ENCODE results near the gene TKT. TPM values are rescaled to one million over a fixed set of nuclear protein-coding genes. Genes with fewer than 3 reads are reported as not detected.

The TKT gene
- total and polyA plus RNA-seq, 2 of the 13 experiments (the other 11 are each of a cell fraction or from before 2014, with no cell fraction given), result 150 to 238 TPM

- no TSS peak for BruUV-seq (replicated peaks)
- ChIA-PET CTCF (ENCODE audit: low intra/inter-chr PET ratio, low total read pairs) (no interaction called here), POLR2A (no interaction called here)
- Histone ChIP-seq H4K20me1 (ENCODE audit: insufficient read depth, low read length) (no peaks in the 10 kb centered on the region), H3K27me3 (ENCODE audit: control insufficient read depth in 1 of 2, insufficient read depth in 2 of 2, low read length in 2 of 2) (no peaks in the 10 kb centered on the region), H3K36me3 (replicated peaks in 1 of 2; ENCODE audit: control insufficient read depth in 1 of 2, insufficient read depth in 2 of 2, low read length in 2 of 2) (no peaks in the 10 kb centered on the region), H3K4me2 (ENCODE audit: low read depth, low read length) (no peak overlapping the region), H3K4me3 (replicated peaks in 1 of 3; ENCODE audit: insufficient read depth in 1 of 3, low read depth in 2 of 3, low read length in 3 of 3) (no peak overlapping the region), H3K4me1 (ENCODE audit: insufficient read depth, low read length) (peaks cover 21% of the 10 kb centered on the region), H3K9me3 (ENCODE audit: low read length) (no peaks in the 10 kb centered on the region), H3K27ac (ENCODE audit: extremely low read length, insufficient read depth, low read length) (no peak overlapping the region), H3K9ac (ENCODE audit: insufficient read depth, low read depth, low read length) (no peak overlapping the region), H2AFZ (ENCODE audit: low read length) (no peak overlapping the region), H3K79me2 (ENCODE audit: insufficient read depth, low read length) (no peaks in the 10 kb centered on the region)
- no peak for ATAC-seq
- no peak for DNase-seq (ENCODE audit: low spot score)
- FAIRE-seq, result no peak
- in situ Hi-C loops (cut with HindIII; ENCODE audit: extremely low pct_ligation_motif_present, low pct_unique_long_range_greater_than_20kb) (no loop called here), intact Hi-C loops (cut with micrococcal nuclease; ENCODE audit: unreplicated experiment) (no loop called here)
- 80% methylated on average over 4 of the region's 5 CpGs for WGBS (ENCODE audit: low lambda C conversion rate)
- TF ChIP-seq RFX3 (CRISPR knock-in tag; IDR thresholded peaks at IDR 0.05) (no peak), ATAD3A (CRISPR knock-in tag; IDR thresholded peaks at IDR 0.05) (no peak), HNRNPK (IDR thresholded peaks at IDR 0.05; ENCODE audit: low read depth, low read length, poor library complexity, severe bottlenecking) (no peak), ZC3H4 (CRISPR knock-in tag; IDR thresholded peaks at IDR 0.05; ENCODE audit: borderline replicate concordance) (no peak), ZSCAN21 (CRISPR knock-in tag; IDR thresholded peaks at IDR 0.05; ENCODE audit: borderline replicate concordance) (no peak), SIN3A (IDR thresholded peaks at IDR 0.05; ENCODE audit: borderline replicate concordance, low read depth, low read length) (no peak), MYPOP (CRISPR knock-in tag; IDR thresholded peaks at IDR 0.05) (no peak), ZNF24 (IDR thresholded peaks at IDR 0.05) (no peak), ZNF432 (CRISPR knock-in tag; IDR thresholded peaks at IDR 0.05; ENCODE audit: borderline replicate concordance) (no peak), SRF (IDR thresholded peaks at IDR 0.05; ENCODE audit: low read depth, low read length) (no peak), MIXL1 (CRISPR knock-in tag; IDR thresholded peaks at IDR 0.05) (no peak), ZNF503 (CRISPR knock-in tag; IDR thresholded peaks at IDR 0.05) (no peak), SMAD9 (CRISPR knock-in tag; IDR thresholded peaks at IDR 0.05) (no peak)
- TF ChIP-seq, protein P1, sequence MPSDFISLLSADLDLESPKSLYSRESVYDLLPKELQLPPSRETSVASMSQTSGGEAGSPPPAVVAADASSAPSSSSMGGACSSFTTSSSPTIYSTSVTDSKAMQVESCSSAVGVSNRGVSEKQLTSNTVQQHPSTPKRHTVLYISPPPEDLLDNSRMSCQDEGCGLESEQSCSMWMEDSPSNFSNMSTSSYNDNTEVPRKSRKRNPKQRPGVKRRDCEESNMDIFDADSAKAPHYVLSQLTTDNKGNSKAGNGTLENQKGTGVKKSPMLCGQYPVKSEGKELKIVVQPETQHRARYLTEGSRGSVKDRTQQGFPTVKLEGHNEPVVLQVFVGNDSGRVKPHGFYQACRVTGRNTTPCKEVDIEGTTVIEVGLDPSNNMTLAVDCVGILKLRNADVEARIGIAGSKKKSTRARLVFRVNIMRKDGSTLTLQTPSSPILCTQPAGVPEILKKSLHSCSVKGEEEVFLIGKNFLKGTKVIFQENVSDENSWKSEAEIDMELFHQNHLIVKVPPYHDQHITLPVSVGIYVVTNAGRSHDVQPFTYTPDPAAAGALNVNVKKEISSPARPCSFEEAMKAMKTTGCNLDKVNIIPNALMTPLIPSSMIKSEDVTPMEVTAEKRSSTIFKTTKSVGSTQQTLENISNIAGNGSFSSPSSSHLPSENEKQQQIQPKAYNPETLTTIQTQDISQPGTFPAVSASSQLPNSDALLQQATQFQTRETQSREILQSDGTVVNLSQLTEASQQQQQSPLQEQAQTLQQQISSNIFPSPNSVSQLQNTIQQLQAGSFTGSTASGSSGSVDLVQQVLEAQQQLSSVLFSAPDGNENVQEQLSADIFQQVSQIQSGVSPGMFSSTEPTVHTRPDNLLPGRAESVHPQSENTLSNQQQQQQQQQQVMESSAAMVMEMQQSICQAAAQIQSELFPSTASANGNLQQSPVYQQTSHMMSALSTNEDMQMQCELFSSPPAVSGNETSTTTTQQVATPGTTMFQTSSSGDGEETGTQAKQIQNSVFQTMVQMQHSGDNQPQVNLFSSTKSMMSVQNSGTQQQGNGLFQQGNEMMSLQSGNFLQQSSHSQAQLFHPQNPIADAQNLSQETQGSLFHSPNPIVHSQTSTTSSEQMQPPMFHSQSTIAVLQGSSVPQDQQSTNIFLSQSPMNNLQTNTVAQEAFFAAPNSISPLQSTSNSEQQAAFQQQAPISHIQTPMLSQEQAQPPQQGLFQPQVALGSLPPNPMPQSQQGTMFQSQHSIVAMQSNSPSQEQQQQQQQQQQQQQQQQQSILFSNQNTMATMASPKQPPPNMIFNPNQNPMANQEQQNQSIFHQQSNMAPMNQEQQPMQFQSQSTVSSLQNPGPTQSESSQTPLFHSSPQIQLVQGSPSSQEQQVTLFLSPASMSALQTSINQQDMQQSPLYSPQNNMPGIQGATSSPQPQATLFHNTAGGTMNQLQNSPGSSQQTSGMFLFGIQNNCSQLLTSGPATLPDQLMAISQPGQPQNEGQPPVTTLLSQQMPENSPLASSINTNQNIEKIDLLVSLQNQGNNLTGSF (CRISPR knock-in tag; IDR thresholded peaks at IDR 0.05), result no peak
- TF ChIP-seq, protein P2, sequence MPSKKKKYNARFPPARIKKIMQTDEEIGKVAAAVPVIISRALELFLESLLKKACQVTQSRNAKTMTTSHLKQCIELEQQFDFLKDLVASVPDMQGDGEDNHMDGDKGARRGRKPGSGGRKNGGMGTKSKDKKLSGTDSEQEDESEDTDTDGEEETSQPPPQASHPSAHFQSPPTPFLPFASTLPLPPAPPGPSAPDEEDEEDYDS (CRISPR knock-in tag; IDR thresholded peaks at IDR 0.05), result no peak
These were observed 19.2 kb upstream of the TKT start for GRCh38 chr3:53274938-53275605.
